Measurements from ENCODE around the gene ERI3. TPM values are rescaled to one million over a fixed set of nuclear protein-coding genes. Genes with fewer than 3 reads are reported as not detected.

Gene ERI3
- total RNA-seq, 1 experiment from 2014 or later = 74.7 TPM

DNA sequence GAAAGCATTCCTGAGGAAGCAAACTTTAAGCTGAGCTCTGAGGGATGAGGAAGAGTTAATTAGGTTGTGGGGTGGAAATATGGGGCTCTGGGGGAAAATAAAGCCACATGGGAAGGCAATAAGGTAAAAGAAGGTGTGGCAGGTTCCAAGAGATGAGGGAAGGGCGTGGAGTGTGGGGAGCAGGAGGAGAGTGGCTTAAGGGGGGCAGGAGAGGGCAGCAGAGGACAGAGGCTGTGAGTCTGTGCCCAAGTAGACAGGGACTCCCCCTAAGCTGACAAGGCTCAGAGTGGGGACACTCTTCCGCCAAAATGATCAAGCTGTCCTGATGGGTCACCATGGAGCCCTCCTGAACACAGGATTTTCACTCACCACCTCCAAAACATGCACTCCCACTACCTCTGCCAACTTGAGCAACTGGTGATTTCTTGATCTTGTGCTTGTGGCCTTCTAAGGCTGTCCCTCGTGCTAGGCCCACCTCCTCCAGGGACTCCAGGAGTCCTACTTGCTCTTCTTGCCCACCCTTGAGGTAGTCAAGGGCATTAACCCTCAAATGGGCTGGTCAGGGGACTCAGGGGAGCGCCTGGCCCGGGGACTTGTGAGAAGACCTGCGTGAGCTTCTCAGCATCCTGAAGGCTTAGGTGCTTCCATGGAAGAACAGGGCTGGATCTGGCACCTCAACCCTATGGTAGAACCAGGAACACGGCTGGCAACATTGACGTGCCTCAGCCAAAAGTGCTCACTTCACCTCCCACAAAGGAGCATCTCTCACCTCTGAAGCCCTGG is 118.4 kb downstream of the ERI3 start:
- H3K27ac Mint-ChIP-seq = no peak overlapping the region
- POLR2A ChIA-PET = no interaction called here
- H3K9me3 Mint-ChIP-seq = no peaks in the 10 kb centered on the region

More for the DNA sequence above, 118.4 kb downstream of the ERI3 start:
- CTCF ChIA-PET = interaction anchor here (1.2 to 2.0 kb wide), 3 partner anchors 8 to 419 kb away, joined by 3 to 12 read pairs (median 8); no protein-coding TSS in a partner anchor
- DNase-seq (ENCODE audit: low spot score) (no peak), ATAC-seq (no peak)
- H3K4me1 Mint-ChIP-seq = peaks cover 29% of the 10 kb centered on the region
- TF ChIP-seq, protein P1, sequence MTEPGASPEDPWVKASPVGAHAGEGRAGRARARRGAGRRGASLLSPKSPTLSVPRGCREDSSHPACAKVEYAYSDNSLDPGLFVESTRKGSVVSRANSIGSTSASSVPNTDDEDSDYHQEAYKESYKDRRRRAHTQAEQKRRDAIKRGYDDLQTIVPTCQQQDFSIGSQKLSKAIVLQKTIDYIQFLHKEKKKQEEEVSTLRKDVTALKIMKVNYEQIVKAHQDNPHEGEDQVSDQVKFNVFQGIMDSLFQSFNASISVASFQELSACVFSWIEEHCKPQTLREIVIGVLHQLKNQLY (CRISPR knock-in tag; IDR thresholded peaks at IDR 0.05) = no peak
- TF ChIP-seq FOXK1 (CRISPR knock-in tag; IDR thresholded peaks at IDR 0.05) = no peak
- TF ChIP-seq ZNF263 (CRISPR knock-in tag; IDR thresholded peaks at IDR 0.05; ENCODE audit: low read depth) = no peak
- no peak for TF ChIP-seq ESRRA (CRISPR knock-in tag; IDR thresholded peaks at IDR 0.05; ENCODE audit: borderline replicate concordance)
- TF ChIP-seq ZNF232 (CRISPR knock-in tag; IDR thresholded peaks at IDR 0.05) = no peak
- TF ChIP-seq, protein P2, sequence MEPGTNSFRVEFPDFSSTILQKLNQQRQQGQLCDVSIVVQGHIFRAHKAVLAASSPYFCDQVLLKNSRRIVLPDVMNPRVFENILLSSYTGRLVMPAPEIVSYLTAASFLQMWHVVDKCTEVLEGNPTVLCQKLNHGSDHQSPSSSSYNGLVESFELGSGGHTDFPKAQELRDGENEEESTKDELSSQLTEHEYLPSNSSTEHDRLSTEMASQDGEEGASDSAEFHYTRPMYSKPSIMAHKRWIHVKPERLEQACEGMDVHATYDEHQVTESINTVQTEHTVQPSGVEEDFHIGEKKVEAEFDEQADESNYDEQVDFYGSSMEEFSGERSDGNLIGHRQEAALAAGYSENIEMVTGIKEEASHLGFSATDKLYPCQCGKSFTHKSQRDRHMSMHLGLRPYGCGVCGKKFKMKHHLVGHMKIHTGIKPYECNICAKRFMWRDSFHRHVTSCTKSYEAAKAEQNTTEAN (CRISPR knock-in tag; IDR thresholded peaks at IDR 0.05) = no peak
- TF ChIP-seq, protein P3, sequence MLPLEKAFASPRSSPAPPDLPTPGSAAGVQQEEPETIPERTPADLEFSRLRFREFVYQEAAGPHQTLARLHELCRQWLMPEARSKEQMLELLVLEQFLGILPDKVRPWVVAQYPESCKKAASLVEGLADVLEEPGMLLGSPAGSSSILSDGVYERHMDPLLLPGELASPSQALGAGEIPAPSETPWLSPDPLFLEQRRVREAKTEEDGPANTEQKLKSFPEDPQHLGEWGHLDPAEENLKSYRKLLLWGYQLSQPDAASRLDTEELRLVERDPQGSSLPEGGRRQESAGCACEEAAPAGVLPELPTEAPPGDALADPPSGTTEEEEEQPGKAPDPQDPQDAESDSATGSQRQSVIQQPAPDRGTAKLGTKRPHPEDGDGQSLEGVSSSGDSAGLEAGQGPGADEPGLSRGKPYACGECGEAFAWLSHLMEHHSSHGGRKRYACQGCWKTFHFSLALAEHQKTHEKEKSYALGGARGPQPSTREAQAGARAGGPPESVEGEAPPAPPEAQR (CRISPR knock-in tag; IDR thresholded peaks at IDR 0.05) = no peak
- no peak for TF ChIP-seq ZNF416 (CRISPR knock-in tag; IDR thresholded peaks at IDR 0.05)
- TF ChIP-seq, protein P4, sequence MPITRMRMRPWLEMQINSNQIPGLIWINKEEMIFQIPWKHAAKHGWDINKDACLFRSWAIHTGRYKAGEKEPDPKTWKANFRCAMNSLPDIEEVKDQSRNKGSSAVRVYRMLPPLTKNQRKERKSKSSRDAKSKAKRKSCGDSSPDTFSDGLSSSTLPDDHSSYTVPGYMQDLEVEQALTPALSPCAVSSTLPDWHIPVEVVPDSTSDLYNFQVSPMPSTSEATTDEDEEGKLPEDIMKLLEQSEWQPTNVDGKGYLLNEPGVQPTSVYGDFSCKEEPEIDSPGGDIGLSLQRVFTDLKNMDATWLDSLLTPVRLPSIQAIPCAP (CRISPR knock-in tag; IDR thresholded peaks at IDR 0.05) = no peak
- no peak for TF ChIP-seq NFE2L1 (CRISPR knock-in tag; IDR thresholded peaks at IDR 0.05)
- TF ChIP-seq ZNF138 (CRISPR knock-in tag; conservative IDR thresholded peaks at IDR 0.05) = no peak
- no peak for TF ChIP-seq ZBTB21 (CRISPR knock-in tag; IDR thresholded peaks at IDR 0.05; ENCODE audit: borderline replicate concordance)
- no peak for TF ChIP-seq NR1H2 (CRISPR knock-in tag; IDR thresholded peaks at IDR 0.05)
- TF ChIP-seq, protein P5, sequence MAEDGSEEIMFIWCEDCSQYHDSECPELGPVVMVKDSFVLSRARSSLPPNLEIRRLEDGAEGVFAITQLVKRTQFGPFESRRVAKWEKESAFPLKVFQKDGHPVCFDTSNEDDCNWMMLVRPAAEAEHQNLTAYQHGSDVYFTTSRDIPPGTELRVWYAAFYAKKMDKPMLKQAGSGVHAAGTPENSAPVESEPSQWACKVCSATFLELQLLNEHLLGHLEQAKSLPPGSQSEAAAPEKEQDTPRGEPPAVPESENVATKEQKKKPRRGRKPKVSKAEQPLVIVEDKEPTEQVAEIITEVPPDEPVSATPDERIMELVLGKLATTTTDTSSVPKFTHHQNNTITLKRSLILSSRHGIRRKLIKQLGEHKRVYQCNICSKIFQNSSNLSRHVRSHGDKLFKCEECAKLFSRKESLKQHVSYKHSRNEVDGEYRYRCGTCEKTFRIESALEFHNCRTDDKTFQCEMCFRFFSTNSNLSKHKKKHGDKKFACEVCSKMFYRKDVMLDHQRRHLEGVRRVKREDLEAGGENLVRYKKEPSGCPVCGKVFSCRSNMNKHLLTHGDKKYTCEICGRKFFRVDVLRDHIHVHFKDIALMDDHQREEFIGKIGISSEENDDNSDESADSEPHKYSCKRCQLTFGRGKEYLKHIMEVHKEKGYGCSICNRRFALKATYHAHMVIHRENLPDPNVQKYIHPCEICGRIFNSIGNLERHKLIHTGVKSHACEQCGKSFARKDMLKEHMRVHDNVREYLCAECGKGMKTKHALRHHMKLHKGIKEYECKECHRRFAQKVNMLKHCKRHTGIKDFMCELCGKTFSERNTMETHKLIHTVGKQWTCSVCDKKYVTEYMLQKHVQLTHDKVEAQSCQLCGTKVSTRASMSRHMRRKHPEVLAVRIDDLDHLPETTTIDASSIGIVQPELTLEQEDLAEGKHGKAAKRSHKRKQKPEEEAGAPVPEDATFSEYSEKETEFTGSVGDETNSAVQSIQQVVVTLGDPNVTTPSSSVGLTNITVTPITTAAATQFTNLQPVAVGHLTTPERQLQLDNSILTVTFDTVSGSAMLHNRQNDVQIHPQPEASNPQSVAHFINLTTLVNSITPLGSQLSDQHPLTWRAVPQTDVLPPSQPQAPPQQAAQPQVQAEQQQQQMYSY (CRISPR knock-in tag; IDR thresholded peaks at IDR 0.05) = no peak
- no peak for TF ChIP-seq RORB (CRISPR knock-in tag; IDR thresholded peaks at IDR 0.05)
- TF ChIP-seq, protein P6, sequence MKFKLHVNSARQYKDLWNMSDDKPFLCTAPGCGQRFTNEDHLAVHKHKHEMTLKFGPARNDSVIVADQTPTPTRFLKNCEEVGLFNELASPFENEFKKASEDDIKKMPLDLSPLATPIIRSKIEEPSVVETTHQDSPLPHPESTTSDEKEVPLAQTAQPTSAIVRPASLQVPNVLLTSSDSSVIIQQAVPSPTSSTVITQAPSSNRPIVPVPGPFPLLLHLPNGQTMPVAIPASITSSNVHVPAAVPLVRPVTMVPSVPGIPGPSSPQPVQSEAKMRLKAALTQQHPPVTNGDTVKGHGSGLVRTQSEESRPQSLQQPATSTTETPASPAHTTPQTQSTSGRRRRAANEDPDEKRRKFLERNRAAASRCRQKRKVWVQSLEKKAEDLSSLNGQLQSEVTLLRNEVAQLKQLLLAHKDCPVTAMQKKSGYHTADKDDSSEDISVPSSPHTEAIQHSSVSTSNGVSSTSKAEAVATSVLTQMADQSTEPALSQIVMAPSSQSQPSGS (CRISPR knock-in tag; IDR thresholded peaks at IDR 0.05; ENCODE audit: borderline replicate concordance, low read depth) = no peak
- TF ChIP-seq ATF1 (CRISPR knock-in tag; IDR thresholded peaks at IDR 0.05) = no peak
- TF ChIP-seq, protein P7, sequence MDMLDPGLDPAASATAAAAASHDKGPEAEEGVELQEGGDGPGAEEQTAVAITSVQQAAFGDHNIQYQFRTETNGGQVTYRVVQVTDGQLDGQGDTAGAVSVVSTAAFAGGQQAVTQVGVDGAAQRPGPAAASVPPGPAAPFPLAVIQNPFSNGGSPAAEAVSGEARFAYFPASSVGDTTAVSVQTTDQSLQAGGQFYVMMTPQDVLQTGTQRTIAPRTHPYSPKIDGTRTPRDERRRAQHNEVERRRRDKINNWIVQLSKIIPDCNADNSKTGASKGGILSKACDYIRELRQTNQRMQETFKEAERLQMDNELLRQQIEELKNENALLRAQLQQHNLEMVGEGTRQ (CRISPR knock-in tag; IDR thresholded peaks at IDR 0.05) = no peak
- TF ChIP-seq, protein P8, sequence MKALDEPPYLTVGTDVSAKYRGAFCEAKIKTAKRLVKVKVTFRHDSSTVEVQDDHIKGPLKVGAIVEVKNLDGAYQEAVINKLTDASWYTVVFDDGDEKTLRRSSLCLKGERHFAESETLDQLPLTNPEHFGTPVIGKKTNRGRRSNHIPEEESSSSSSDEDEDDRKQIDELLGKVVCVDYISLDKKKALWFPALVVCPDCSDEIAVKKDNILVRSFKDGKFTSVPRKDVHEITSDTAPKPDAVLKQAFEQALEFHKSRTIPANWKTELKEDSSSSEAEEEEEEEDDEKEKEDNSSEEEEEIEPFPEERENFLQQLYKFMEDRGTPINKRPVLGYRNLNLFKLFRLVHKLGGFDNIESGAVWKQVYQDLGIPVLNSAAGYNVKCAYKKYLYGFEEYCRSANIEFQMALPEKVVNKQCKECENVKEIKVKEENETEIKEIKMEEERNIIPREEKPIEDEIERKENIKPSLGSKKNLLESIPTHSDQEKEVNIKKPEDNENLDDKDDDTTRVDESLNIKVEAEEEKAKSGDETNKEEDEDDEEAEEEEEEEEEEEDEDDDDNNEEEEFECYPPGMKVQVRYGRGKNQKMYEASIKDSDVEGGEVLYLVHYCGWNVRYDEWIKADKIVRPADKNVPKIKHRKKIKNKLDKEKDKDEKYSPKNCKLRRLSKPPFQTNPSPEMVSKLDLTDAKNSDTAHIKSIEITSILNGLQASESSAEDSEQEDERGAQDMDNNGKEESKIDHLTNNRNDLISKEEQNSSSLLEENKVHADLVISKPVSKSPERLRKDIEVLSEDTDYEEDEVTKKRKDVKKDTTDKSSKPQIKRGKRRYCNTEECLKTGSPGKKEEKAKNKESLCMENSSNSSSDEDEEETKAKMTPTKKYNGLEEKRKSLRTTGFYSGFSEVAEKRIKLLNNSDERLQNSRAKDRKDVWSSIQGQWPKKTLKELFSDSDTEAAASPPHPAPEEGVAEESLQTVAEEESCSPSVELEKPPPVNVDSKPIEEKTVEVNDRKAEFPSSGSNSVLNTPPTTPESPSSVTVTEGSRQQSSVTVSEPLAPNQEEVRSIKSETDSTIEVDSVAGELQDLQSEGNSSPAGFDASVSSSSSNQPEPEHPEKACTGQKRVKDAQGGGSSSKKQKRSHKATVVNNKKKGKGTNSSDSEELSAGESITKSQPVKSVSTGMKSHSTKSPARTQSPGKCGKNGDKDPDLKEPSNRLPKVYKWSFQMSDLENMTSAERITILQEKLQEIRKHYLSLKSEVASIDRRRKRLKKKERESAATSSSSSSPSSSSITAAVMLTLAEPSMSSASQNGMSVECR (CRISPR knock-in tag; IDR thresholded peaks at IDR 0.05; ENCODE audit: borderline replicate concordance) = no peak
- H3K27me3 Mint-ChIP-seq (ENCODE audit: low read depth) = no peaks in the 10 kb centered on the region
- H3K36me3 Mint-ChIP-seq = 0 out of 2 replicates have a peak, but pooled peaks cover 1% of the 10 kb centered on the region
- no peak overlapping the region for H3K4me3 Mint-ChIP-seq

All from WTC11 (cell line).